Measurements from ENCODE around the gene LYRM4.

LYRM4 gene

DNA sequence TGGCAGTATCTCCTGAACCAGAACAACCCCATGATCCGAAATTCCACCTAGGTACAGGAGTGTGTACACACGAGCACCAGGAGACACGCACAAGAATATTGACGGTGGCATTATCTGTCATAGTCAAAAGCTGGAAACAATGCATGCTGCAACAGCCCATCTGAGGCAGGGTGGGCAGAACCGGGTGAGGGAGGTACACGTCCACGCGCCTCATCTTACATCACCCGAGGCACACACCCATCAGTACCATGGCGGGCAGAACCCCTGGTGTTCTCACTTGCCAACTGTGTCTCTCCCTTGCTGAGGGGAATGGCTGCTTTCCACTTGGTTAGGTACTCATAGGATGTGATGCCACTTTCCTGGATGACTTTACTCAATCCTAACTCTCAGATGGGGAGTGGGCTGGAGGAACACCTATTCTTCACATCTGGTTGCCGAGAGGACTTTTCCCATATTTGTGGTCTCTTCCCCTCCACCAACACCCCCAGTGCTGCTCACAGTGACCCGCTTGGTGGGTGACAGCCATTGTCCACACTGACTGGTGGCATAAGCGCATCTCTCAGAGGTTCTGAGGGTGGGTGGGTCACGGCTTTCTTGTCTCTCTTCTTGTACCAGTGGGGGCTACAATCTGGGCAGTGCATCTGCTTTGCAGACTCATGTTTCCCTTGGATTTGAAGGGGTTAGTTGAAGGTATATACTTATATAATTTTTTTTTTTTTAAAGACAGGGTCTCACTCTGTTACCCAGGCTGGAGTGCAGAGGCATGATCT is 162.1 kb downstream of the LYRM4 start:
- DNase-seq (ENCODE audit: low read depth), result no peak

DNA sequence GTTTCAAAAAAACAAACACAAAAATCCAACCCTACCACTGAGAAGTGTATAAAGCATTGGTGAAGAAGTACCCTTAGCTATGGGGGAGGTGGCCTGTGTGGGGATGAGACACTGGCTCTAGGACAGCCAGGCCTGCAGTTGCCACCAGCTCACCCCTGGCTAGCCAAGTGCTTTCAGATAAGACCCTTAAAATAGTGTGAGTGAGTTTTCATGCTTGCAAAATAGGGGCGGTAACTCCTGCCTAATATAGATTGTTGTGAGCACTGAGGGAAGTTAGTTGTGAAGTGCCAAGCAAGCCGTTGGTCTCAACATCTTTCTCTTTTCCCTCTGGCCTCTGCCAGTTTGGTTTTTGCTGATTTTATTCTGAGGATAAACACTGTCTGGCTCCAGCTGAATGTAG is 164.3 kb downstream of the LYRM4 start:
- no peak for DNase-seq (ENCODE audit: low read depth)

DNA sequence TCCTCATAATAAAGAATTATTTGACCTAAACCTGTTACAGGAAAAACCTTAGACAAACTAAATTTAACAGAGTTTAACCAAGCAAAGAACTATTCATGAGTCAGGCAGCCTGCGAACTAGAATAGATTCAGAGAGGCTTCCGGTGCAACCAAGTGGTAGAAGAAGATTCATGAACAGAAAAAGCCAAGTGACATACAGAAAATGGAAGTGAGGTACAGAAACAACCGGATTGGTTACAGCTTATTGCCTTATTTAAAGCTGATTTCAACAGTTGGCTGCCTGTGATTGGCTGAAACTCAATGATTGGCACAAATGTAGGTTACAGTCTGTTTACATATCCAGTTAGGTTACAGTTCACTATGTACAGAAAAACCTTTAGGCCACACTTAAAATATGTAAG is 165.5 kb downstream of the LYRM4 start:
- no peak for DNase-seq (ENCODE audit: low read depth)

DNA sequence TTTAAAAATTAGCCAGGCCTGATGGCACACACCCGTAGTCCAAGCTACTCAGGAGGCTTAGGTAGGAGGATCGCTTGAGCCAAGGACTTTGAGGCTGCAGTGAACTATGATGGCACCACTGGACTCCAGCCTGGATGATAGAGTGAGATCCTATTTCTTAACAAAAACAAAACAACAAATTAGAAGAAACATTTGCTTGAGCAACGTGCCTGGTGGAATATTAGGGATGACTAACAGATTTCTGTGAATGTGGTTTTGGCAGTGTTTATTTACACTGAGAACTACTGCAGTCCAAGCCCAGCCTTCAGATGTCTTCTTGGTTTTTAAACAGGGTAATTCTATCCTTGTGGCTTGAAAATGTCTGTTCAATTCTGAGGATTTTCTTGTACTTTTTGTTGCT is 166.4 kb downstream of the LYRM4 start:
- DNase-seq (ENCODE audit: low read depth), result peak; percentile 87

DNA sequence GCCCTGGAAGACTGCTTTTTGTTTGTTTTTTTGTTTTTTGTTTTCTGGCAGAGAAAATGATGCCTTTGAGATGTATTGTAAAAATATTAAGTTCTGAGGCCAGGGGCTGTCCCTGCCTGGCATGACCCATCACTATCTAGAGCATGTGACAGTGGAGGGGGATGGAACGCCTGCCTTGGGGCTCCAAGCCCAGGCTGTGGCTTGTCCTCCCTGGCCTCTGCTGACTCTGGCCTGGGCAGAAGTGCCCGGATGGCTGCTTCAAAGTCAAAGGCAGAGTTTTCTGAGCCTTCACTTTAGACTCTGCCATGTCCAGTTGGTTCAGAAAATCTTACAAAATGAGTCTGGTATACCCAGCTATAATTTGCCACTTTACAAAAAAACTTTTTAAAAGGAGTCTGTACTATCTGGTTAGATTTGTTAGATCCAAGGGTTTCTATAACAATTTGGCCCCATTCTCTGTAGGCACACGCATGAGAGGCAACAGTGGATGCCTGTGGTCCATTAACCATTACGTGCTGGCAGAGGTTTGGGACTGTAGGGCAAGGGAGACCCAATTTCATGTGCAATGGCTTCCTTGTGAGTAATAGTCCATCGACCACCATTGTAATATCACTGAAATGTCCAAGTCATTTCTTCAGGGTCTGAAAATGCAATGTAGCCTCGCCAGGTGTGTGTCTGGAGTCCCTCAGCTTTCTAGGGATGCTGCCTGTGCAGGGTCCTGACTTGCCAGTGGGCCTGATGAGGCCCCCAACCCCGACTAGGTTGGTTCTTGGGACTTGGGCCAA is 167.3 kb downstream of the LYRM4 start:
- DNase-seq (ENCODE audit: low read depth), result no peak

DNA sequence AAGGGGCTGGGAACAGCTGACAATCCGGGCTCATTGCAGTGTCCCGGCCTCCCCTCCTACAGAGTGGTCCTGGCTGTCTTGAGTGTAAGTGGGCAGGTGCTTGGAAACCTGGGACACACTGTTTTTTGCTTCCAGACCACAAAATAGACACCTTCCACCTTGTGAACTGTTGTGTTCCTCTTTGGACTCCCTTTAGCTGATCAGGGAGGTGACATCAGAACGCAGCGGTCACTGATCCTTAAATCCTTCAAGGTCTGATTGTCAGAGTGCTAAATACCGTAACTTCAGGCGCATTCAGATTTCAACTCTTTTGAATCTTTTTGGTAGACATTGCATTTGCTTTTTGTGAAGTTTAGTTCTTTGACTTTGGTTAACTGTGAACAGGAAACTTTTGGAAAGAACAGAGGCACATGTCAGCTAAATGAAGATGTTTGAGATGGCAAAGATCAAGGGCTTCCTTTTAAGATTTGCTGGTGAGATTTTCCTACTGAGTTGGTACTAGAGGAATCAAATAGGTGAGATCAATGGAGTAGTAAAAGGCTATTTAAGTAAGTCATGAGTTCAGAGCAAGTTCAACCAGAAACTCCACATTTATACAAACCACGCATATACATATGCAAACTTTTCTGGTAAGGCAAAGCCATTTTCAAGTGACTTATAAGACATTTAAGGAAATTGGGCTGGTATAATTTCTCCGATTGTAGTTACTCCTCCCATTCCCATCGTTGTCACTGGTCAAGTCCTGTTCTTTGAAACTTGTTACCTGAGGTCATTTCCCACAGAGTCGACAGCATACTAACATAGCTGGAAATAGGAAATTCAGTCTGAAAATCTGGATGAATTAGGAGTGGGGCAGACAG is 169.3 kb downstream of the LYRM4 start:
- DNase-seq (ENCODE audit: low read depth), result no peak

DNA sequence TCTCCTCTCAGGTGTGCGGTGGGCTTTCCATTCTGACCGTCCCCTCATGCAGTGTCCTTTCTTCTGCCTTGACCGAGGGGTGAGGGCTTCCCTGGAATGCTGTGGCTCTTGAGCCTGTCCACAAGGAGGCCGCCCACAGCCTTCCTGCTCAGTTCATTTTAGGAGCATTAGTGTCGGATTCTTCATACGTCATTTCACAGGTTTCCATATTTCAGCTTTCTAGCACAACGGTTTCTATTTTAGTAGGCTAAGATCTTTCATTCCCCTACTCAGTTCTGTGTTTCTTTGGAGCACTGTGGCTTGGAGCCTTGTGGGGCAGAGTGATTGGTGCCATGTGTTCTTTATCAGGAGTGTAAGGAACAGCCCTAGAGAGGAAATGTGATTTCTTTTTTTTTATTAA is 170.1 kb downstream of the LYRM4 start:
- DNase-seq (ENCODE audit: low read depth), result no peak

DNA sequence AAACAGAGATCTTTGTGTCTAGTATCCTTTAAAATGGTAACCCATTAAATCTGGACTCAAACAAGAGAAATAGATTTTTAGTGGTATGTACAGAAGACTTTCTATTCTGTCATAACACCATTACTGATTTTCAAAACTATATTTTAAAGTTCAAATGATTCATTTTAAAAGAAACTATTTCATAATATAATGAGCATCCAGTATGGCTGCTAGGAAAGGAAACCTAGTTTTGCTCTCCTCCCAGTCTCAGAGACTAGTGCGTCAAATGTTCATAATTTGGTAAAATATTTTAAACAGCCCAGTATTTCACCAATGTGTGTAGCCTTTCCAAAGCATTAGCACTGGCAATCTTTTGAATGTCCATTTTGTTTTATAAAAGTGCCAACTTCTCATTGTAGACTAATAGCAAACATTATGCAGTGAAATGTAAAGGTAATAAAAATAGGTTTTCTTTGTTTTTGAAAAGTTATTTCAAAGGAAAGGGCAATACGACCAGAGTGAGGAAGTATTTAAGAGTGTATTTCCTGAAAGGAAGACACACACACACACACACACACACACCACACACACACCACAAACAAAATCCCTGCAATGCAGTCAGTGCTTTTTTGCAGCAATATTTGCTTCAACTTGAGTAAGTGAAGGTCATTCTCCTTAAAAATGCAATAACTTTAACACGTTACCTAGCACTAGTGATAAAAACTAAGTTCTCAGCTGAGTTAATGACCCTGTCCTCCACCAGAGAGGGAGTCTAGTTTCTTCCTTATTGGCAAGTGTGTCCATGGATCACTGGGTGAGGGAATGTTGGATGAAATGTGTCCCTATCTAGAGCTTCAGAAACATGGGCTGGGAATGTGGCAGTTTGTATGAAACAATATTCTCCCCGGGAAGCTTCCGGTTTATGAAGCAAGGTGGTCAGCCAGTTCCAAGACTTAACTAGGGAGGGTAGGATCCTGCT is 171.0 kb downstream of the LYRM4 start:
- no peak for DNase-seq (ENCODE audit: low read depth)

DNA sequence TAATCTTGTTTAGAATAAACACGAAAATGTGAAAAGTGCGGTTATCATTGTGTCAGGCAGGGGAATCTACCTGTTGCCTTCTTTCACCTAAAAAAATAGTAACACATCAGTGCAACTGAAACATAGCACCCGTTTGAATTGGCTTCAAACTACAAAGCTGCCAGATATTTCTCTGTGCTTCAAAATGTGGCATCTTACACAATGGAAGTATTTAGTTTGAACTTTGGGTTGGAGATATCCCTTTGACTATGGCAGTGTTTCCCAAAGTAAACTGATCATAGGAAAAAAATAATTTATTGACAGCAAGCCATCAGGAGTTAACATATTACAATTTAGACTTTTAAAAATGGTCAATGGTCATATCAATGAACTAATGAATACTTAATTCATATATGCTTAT is 172.0 kb downstream of the LYRM4 start:
- no peak for DNase-seq (ENCODE audit: low read depth)

DNA sequence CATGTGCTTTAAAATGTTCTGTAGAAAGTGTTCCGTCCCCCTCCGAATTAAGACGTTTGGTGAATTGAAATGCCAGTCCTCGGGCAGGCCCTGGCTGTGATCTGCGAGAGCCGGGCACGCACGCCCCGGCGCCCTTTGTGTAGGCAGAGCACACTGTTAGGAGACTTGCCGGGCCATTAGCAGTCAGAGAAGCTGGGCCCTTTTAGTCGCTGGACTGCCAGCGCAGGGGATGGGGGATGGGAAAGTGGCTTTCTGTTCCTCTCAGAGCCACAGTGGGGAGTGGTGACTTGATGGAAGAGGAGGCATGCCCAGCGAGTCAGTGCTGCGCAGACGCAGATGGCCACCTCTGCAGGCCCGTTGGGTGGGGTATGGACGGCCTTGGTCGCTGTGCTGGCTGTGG is 173.4 kb downstream of the LYRM4 start:
- no peak for DNase-seq (ENCODE audit: low read depth)

DNA sequence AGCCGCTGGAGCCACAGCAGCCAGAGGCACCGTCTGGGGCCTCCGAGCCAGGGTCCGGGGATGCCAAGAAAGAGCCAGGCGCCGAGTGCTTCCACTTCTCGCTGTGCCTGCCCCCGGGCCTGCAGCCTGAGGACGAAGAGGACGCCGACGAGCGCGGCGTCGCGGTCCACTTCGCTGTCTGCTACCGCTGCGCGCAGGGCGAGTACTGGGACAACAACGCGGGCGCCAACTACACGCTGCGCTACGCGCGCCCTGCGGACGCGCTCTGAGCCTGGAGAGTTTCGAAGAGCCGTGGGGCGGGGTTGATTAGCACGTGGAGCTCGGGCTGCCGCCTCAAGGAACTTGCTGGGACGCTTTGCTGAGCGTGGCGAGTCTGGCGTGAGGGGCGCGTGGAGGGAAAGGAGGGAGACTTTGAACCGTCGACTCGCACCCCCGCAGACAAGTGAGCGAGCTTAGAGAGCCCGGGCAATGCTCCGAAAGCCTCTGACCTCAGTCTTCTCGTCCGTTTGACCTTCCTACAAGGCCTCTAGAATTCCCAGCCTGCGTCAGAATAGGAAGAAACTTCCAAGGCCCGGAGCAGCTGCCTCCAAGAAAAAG is 174.4 kb downstream of the LYRM4 start:
- no peak for DNase-seq (ENCODE audit: low read depth)

DNA sequence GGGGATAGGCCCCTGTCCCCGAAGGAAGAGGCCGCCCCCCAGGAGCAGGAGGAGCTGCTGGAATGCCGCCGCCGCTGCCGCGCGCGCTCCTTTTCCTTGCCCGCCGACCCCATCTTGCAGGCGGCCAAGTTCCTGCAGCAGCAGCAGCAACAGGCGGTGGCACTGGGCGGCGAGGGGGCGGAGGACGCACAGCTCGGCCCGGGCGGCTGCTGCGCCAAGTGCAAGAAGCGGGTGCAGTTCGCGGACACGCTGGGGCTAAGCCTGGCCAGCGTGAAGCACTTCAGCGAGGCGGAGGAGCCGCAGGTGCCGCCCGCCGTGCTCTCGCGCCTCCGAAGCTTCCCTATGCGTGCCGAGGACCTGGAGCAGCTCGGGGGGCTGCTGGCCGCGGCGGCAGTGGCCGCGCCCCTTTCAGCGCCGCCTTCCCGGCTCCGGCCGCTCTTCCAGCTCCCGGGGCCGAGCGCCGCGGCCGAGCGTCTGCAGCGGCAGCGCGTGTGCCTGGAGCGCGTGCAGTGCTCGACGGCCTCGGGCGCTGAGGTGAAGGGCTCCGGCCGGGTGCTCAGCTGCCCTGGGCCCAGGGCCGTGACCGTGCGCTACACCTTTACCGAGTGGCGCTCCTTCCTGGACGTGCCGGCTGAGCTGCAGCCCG is 175.0 kb downstream of the LYRM4 start:
- DNase-seq (ENCODE audit: low read depth), result no peak

DNA sequence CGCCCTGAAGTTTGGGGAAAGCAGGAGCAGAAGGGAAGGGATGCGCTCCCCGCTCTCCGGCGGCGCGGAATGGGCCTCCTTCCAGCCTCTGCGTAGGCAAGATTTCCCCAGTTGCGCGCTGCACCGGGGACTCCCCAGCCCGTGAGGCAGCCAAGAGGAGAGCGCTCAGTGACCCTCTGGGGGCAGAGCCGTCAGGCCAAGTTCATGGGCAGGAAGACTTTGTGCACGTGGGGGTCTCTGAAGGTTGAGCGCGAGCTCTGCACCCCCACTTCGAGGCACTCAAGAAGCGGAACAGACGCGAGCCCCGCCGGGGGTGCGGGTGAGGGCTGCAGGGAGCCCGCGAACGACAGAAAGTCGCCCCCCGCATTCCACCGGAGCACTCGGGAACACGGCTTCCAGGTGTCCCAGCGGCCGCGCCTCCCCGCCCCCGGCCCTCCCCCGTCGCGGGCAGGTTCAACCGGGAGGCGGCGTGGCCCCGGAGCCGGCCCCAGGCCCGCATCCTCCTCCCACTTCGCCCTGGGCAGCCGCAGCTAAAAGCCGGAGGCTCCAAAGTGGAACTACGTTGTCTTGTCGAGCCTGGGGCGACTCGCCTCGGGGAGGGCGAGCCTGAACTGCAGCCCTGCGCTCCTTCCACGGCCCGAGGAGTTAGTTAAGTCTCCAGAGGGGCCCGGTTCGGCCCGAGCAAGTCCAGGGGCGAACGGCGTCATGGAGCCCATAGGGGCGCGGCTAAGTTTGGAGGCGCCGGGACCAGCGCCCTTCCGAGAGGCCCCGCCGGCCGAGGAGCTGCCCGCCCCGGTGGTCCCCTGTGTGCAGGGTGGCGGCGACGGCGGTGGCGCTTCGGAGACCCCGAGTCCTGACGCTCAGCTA is 175.7 kb downstream of the LYRM4 start, which contains the start of gene PPP1R3G:
PPP1R3G (plus strand) TSS at position 561 of the 867 bp plus-strand sequence; CDS start at position 706, 145 bp downstream.
- DNase-seq (ENCODE audit: low read depth), result peak; percentile 17

DNA sequence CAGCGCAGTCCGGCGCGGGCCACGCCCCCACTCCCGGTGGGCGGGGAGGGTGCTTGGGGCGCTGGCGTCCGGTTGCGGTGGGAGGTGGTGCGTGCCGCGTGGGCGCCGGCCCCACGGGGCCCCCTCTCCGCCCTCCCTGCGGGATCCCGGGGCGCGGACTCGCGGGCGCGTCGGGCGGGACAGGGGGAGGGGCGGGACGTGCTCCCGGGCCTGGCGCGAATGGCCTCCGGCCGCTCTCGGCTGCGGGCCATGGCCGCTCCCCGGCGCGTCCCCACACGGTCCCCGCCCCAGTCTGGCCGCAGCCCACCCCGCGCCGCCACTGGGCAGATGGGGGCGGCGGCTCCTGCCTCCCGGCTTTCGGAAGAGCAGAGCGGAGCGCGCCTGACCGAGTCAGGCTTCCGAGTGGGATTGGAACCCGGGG is 176.4 kb downstream of the LYRM4 start:
- no peak for DNase-seq (ENCODE audit: low read depth)

DNA sequence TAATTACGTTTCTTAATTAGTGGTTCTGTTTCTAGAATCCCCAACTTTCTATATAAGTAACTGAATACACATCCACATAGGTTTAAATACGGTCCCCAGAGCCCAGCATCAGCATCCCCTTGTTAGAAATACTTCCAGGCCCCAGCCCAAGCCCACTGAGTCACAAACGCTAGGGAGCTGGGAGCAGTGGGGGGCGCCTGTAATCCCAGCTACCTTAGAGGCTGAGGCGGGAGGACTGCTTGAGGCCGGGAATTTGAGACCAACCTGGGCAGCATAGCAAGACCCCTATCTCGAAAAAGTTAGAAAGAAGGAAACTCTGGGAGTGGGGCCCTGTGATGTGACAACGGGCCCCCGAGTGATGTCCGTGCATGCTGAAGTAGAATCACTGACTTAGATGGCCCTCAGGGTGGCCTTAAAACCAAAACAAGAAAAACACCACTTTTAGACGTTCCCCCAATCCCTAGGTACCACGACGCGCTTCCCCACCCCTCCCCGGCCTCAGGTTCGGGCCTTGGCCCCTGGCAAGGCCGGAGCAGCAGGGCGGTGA is 176.9 kb downstream of the LYRM4 start:
- no peak for DNase-seq (ENCODE audit: low read depth)

DNA sequence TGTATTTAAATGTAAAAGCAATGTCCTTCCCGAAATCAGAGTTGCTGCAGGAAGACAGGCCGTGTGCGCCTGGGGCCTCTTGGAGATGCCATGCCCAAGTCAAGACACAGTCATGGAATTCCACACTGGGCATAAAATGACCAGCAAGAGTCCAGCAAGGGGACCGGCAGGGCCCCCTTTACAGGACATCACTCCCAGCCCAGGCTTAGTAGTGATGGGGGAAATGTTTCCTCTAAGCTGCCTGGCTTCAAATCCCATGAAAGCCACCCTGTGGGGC is 177.5 kb downstream of the LYRM4 start:
- DNase-seq (ENCODE audit: low read depth), result no peak

DNA sequence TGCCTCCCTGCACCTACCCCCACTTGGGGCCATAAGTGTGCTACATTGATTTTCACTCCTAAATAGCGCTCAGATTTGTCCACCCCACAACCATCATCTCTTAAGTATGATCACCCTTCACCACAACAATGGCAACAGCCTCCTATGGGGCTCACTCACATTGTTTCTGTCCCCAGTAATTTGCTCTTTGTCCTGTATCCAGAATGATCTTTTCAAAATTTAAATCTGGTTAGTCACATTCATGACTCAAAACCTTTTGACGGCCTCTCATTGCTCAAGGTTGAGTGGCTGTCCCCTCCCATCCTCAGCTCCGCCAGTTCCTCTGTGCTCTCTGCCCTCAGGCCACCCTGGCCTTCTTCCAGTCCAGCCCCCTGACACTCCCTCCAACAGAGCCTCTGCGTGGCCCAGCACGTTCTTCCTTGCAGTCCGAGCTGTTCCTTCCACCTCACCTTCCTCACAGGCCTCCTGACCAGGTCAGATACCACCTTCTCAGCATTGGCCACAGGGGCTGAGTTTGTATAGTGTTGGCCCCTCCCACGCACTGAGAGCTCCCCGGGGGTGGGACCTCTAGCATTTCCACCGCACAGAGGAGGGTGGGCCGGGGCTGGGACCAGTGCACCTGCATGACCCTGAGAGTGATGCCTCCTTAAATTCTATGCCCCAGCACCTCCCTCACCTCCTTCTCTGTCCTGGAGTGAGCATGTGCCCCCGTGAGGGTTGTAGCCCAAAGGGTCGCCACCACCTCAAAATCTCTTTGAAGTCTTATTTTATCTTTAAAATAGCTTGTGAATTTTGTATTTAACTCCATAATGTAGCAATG is 178.1 kb downstream of the LYRM4 start:
- DNase-seq (ENCODE audit: low read depth), result peak; percentile 66

DNA sequence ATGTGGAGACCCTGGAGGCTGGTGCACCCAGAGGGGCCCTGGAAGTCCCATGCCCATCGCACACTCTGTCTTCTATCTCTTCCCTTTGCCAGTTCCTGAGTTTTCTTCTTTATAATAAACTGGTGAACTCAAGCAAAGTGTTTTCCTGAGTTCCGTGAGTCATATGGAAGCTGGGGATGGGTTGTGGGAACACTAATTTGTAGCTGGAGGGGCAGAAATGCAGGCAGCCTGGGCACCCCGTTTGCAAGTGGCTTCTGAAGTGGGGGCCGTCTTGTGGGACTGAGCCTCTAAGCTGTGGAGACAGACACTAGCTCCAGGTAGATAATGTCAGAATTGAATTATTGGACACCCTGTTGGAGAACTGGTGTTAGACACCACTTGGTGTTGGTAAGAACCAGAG is 178.8 kb downstream of the LYRM4 start:
- no peak for DNase-seq (ENCODE audit: low read depth)

All from fibroblast of the conjunctiva (primary cell).